ENCODE results near the gene DLST. TPM values are rescaled to one million over a fixed set of nuclear protein-coding genes. Genes with fewer than 3 reads are reported as not detected.

The DLST gene
- total RNA-seq, 4 donors from 2014 or later, result 79.1 to 190 (median 97.2) TPM

DNA sequence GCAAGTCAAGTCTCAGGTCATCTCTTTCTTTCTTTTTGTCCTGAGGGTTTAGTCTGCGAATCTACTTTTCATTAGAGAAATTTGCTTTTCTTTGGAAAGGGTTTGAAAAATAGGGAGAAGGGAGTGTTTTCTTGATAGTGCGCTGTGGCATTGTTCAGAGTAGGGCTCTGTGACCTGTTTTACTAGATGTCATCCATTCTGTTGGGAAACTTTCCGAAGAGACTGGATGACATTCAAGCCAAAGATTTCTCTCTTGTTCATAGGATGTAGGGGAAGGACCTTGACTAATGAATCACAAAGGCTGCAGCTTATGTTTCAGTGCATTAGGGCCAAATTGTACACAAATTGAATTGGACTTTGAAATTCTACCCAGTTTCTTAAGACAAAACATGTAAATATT lies 14.7 kb downstream of the DLST start:
- H3K4me1 ChIP-seq, result no peaks in the 10 kb centered on the region
- TF ChIP-seq POLR2A (IDR thresholded peaks at IDR 0.05), result no peak
- no peak for TF ChIP-seq POLR2AphosphoS5 (IDR thresholded peaks at IDR 0.05)
- TF ChIP-seq CTCF (IDR thresholded peaks at IDR 0.05), result no peak
- no peak for TF ChIP-seq EP300 (IDR thresholded peaks at IDR 0.05)
- no peak for DNase-seq (ENCODE audit: low spot score in 2 of 2)
- WGBS, result 93% methylated on average over 3 of the region's 3 CpGs
- no peak overlapping the region for H3K27ac ChIP-seq
- H3K27me3 ChIP-seq, result no peaks in the 10 kb centered on the region
- no peaks in the 10 kb centered on the region for H3K9me3 ChIP-seq
- H3K4me3 ChIP-seq, result no peak overlapping the region
- peaks cover 100% of the 10 kb centered on the region for H3K36me3 ChIP-seq

DNA sequence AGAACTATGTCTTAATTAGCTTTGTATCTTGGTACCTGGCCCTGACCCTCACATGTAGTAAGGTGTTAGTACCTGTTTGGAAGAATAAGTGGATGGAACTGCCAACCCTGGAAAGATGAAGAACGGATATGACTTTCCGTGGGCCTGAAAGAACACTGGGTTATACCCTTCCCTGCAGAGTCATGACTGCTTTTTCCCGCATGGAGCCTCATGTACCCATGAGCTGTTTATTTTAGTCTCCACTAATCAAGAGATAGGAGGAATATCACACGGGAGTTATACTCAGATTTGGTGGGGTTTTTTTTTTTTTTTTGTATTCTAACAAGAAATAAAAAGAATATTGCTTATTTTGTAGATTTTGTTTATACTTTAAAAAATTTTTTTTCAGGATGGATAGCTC lies 15.9 kb downstream of the DLST start:
- Histone ChIP-seq H3K27me3 (no peaks in the 10 kb centered on the region), H3K9me3 (no peaks in the 10 kb centered on the region), H3K4me1 (no peaks in the 10 kb centered on the region), H3K36me3 (peaks cover 100% of the 10 kb centered on the region), H3K4me3 (no peak overlapping the region), H3K27ac (no peak overlapping the region)
- TF ChIP-seq EP300 (IDR thresholded peaks at IDR 0.05), result no peak
- TF ChIP-seq POLR2AphosphoS5 (IDR thresholded peaks at IDR 0.05), result no peak
- no peak for TF ChIP-seq CTCF (IDR thresholded peaks at IDR 0.05)
- no peak for TF ChIP-seq POLR2A (IDR thresholded peaks at IDR 0.05)
- DNase-seq (ENCODE audit: low spot score in 2 of 2), result no peak
- 79% methylated on average over 4 of the region's 4 CpGs for WGBS

DNA sequence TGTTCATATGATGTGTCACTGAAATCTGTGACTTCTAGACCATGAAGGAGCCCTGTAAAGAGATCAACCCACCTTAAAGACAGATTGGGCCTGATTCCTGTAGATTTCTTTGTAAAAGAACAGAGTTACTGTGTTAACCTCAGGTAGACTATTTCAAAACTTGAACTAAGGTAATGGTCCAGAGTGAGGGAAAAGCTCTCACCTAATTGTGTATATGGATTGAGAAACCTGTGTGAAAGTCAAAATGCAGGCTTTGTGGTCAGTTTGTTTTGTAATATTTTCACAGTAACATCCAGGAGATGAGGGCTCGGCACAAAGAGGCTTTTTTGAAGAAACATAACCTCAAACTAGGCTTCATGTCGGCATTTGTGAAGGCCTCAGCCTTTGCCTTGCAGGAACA lies 16.4 kb downstream of the DLST start:
- WGBS, result 97% methylated on average over 2 of the region's 2 CpGs
- Histone ChIP-seq H3K9me3 (no peaks in the 10 kb centered on the region), H3K4me3 (no peak overlapping the region), H3K4me1 (no peaks in the 10 kb centered on the region), H3K27ac (no peak overlapping the region), H3K36me3 (peaks cover 100% of the 10 kb centered on the region), H3K27me3 (no peaks in the 10 kb centered on the region)
- TF ChIP-seq POLR2A (IDR thresholded peaks at IDR 0.05), result no peak
- no peak for TF ChIP-seq POLR2AphosphoS5 (IDR thresholded peaks at IDR 0.05)
- no peak for TF ChIP-seq CTCF (IDR thresholded peaks at IDR 0.05)
- TF ChIP-seq EP300 (IDR thresholded peaks at IDR 0.05), result no peak
- DNase-seq (ENCODE audit: low spot score in 2 of 2), result no peak

GRCh38 chr14:74898694-74899093 lies 17.0 kb downstream of the DLST start:
- no peaks in the 10 kb centered on the region for H3K9me3 ChIP-seq
- no peaks in the 10 kb centered on the region for H3K4me1 ChIP-seq
- peaks cover 100% of the 10 kb centered on the region for H3K36me3 ChIP-seq
- H3K27ac ChIP-seq, result no peak overlapping the region
- WGBS, result 80% methylated on average over 5 of the region's 5 CpGs
- TF ChIP-seq CTCF (IDR thresholded peaks at IDR 0.05), result no peak
- H3K4me3 ChIP-seq, result no peak overlapping the region
- DNase-seq (ENCODE audit: low spot score in 2 of 2), result no peak
- no peaks in the 10 kb centered on the region for H3K27me3 ChIP-seq

DNA sequence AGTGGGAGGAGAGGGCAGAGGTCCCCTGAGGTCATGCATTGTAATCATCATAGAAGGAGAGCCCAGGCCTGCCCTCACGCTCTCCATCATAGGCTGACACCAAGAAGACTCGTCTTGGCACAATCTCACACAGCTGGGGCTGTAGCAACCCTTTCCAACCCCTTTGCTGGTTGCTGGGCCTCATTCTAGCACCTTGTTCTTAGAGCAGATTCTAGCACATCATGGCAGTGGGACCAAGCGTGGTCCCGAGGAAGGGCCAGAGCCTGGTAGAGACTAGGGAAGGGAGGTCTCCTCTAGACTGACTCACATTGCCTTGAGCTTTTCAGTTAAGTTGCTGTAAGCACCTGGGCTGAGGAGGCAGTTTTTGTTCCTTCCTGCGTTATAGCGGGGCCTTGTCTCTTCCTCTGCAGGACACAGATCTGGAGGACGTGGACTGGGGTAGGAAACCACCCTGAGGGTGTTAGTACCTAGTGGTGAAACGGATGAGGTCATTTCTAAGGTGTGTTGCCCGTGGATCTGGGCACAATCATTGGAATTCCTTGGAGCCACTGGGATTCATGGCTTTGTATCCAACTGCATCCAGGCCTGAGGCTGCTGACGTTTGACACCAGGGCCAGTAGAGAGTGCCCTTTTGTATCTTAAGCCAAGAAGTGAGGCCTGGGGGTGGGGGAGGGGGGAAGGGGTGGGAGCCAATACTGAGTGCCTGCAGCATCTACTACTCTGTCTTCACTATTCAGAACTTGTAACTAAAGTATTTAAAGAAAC lies 21.4 kb downstream of the DLST start:
- TF ChIP-seq POLR2A (IDR thresholded peaks at IDR 0.05) (no peak), POLR2AphosphoS5 (IDR thresholded peaks at IDR 0.05) (no peak), CTCF (IDR thresholded peaks at IDR 0.05) (no peak), EP300 (IDR thresholded peaks at IDR 0.05) (no peak)

More for the DNA sequence above, 21.4 kb downstream of the DLST start:
- Histone ChIP-seq H3K36me3 (peaks cover 65% of the 10 kb centered on the region), H3K27ac (no peak overlapping the region), H3K4me1 (peaks cover 31% of the 10 kb centered on the region), H3K27me3 (no peaks in the 10 kb centered on the region), H3K4me3 (no peak overlapping the region), H3K9me3 (no peaks in the 10 kb centered on the region)
- 74% methylated on average over 5 of the region's 10 CpGs for WGBS
- no peak for DNase-seq (ENCODE audit: low spot score in 2 of 2)

Data from suprapubic skin (tissue), 4 donors.